Activated gamma-delta T cell treated with Interleukin-2 at 50 U/mL for 16 hours (primary cell): ENCODE data around the gene SLC25A48.

Experiments used
- DNase-seq: peaks from one replicate; pipeline ENCODE4 v3.0.0-alpha.2; 2020

SLC25A48 gene

DNA sequence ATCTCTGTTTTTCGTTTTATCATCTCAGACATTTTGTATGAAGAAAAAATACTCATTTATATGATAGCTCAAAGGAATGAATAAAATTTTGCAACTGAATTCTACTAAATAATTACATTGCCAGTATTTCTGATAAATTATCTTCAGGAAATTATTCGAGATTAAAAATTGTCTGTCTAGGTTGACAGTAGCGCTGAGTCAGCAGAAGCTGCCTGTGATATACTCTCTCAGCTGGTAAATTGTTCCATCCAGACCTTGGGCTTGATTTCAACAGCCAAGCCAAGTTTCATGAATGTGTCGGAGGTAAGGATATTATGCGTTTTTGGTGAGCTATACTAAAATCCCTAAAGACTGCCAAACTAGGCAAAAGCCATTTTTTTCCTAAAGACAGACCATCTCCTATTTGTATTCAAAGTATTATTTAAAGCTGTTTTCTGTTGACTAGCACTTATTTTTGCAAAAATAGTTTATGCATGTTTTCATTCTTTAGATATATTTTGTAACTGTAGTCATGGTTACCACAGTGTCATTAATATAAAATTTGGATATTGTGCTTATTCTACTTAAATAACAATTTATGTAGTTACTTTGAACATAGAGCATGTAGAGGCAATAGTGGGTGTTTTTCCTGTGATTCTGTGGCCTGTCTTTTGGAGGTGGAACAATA is 102.9 kb downstream of the SLC25A48 start:
- DNase-seq, result no peak
